ENCODE results near the gene NID1. TPM values are rescaled to one million over a fixed set of nuclear protein-coding genes. Genes with fewer than 3 reads are reported as not detected.

The NID1 gene
- total RNA-seq, 1 donor from 2014 or later, result 107 TPM

DNA sequence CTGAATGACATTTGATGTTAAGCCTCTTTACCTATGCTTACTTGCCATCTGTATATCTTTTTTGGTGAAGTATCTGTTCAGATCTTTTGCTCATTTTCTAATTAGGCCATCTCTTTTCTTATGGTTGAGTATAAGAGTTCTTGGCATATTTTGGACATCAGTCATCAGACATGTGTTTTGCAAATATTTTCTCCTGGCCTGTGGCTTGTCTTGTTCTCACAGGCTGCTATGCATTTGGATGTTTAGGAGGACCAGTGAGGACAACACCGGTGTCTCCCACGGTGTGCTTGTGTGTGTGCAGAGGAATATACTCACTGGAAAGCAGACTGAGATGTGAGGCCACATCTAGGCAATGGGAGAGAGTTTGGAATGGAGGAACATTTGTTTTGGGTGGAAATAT, 111.1 kb downstream of the NID1 start:
- Histone ChIP-seq H3K36me3 (ENCODE audit: control insufficient read depth in 3 of 3, insufficient read depth in 3 of 3, low read length in 3 of 3) (no peaks in the 10 kb centered on the region), H3K4me3 (ENCODE audit: low read length in 3 of 3) (no peak overlapping the region), H3K27ac (ENCODE audit: low read depth, low read length) (no peak overlapping the region), H3K9ac (ENCODE audit: low read depth in 1 of 3, low read length in 3 of 3) (no peak overlapping the region), H3K9me3 (ENCODE audit: control insufficient read depth in 3 of 3, low read length in 3 of 3) (no peaks in the 10 kb centered on the region), H3K27me3 (ENCODE audit: control insufficient read depth in 3 of 3, insufficient read depth in 3 of 3, low read length in 3 of 3) (no peaks in the 10 kb centered on the region), H3K4me1 (ENCODE audit: control insufficient read depth in 3 of 3, insufficient read depth in 3 of 3, low read length in 3 of 3) (no peaks in the 10 kb centered on the region)

DNA sequence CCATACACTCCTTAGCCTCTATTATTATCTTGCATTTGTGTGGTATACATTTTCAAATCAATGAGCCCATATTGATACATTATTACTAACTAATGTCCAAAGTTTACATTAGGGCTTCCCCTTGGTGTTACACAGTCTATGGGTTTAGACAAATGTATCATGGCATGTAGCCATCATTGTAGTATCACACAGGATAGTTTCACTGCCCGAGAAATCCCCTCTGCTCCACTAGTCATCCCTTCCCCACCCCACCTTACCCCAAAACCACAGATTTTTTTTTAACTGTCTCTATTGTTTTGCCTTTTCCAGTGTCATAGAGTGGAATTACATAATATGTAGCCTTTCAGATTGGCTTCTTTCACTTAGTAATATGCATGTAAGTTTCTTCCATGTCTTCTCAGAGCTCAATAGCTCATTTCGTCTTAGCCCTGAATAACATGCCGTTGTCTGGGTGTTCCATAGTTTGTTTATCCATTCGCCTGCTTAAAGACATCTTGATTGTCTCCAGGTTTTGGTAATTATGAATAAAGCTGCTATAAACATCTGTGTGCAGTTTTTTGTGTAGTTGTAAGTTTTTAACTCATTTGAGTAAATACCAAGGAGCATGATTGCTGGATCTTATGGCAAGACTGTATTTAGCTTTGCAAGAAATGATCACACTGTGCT, 111.8 kb downstream of the NID1 start:
- H3K4me1 ChIP-seq (ENCODE audit: control insufficient read depth in 3 of 3, insufficient read depth in 3 of 3, low read length in 3 of 3), result no peaks in the 10 kb centered on the region
- H3K9ac ChIP-seq (ENCODE audit: low read depth in 1 of 3, low read length in 3 of 3), result no peak overlapping the region
- no peaks in the 10 kb centered on the region for H3K36me3 ChIP-seq (ENCODE audit: control insufficient read depth in 3 of 3, insufficient read depth in 3 of 3, low read length in 3 of 3)
- no peak overlapping the region for H3K27ac ChIP-seq (ENCODE audit: low read depth, low read length)
- no peaks in the 10 kb centered on the region for H3K9me3 ChIP-seq (ENCODE audit: control insufficient read depth in 3 of 3, low read length in 3 of 3)
- H3K4me3 ChIP-seq (ENCODE audit: low read length in 3 of 3), result no peak overlapping the region
- H3K27me3 ChIP-seq (ENCODE audit: control insufficient read depth in 3 of 3, insufficient read depth in 3 of 3, low read length in 3 of 3), result no peaks in the 10 kb centered on the region

DNA sequence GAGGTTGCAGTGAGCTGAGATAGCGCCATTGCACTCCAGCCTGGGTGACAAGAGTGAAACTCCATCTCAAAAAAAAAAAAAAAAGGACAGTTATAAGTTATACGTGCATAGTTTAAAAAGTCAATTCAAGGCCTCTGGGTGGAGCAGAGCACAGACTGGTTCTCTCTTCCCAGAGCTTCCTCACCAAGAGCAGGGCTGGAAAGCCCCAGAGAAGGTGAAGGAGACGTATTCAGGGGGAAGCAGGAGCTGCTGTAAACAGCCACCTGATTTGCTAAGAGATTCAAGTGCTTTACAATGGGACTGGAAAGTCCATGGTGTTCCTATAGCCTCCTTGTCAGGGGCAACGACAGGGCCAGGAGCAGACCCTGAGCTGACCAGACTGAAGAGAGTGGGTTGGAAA, 113.2 kb downstream of the NID1 start:
- Histone ChIP-seq H3K27ac (ENCODE audit: low read depth, low read length) (no peak overlapping the region), H3K4me3 (ENCODE audit: low read length in 3 of 3) (no peak overlapping the region), H3K4me1 (ENCODE audit: control insufficient read depth in 3 of 3, insufficient read depth in 3 of 3, low read length in 3 of 3) (no peaks in the 10 kb centered on the region), H3K27me3 (ENCODE audit: control insufficient read depth in 3 of 3, insufficient read depth in 3 of 3, low read length in 3 of 3) (no peaks in the 10 kb centered on the region), H3K9me3 (ENCODE audit: control insufficient read depth in 3 of 3, low read length in 3 of 3) (no peaks in the 10 kb centered on the region), H3K36me3 (ENCODE audit: control insufficient read depth in 3 of 3, insufficient read depth in 3 of 3, low read length in 3 of 3) (no peaks in the 10 kb centered on the region), H3K9ac (ENCODE audit: low read depth in 1 of 3, low read length in 3 of 3) (no peak overlapping the region)

DNA sequence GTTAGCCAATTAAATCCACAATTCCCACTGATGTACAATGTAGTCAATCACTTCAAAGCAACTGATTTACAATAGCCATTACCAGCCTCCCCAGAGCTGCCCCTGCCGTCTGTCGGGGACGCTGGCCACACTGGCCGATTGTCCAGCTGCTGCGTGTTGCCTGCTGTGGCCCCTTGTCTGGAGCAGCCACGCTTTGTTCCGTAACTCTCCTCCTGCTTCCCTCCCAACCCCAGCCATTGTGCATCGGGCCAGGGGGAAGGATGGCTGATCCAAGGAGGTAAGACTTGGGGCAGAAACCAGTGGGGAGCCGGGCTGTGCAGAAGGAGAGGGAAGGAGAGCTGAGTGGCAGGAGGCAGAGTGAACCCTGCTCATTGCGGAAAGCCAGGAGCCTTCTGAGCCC, 114.6 kb downstream of the NID1 start:
- Histone ChIP-seq H3K9me3 (ENCODE audit: control insufficient read depth in 3 of 3, low read length in 3 of 3) (no peaks in the 10 kb centered on the region), H3K9ac (ENCODE audit: low read depth in 1 of 3, low read length in 3 of 3) (no peak overlapping the region), H3K4me3 (ENCODE audit: low read length in 3 of 3) (no peak overlapping the region), H3K27me3 (ENCODE audit: control insufficient read depth in 3 of 3, insufficient read depth in 3 of 3, low read length in 3 of 3) (no peaks in the 10 kb centered on the region), H3K4me1 (ENCODE audit: control insufficient read depth in 3 of 3, insufficient read depth in 3 of 3, low read length in 3 of 3) (no peaks in the 10 kb centered on the region), H3K36me3 (ENCODE audit: control insufficient read depth in 3 of 3, insufficient read depth in 3 of 3, low read length in 3 of 3) (no peaks in the 10 kb centered on the region), H3K27ac (ENCODE audit: low read depth, low read length) (no peak overlapping the region)

DNA sequence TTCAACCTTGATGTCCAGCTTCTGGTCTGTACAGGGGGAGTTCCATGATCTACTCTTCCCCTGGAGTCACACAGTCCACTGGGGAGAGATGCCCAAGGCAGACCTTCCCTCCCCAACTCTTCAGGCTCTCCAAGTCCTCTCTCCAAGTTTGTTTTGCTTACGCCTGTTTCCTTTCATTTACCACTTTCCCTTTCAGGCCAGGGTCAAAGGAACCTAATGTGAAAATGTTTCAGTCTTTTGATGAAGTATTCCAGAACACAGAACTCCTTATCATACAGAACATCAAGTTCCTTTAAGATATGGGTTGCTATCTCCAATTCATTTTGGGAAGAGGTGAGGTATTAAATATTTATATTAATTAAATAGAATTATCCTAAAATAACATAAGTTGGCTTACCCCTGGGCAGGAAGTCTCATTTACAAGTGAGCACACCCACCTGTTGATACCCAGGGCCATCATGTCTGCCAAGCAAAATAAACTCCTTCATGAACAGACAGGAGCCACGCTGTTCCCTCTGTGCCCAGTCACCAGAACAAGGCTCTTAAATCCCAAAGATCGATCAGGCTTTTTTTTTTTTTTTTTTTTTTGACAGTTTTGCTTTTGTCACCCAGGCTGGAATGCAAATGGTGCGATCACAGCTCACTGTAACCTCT, 116.0 kb downstream of the NID1 start:
- H3K36me3 ChIP-seq (ENCODE audit: control insufficient read depth in 3 of 3, insufficient read depth in 3 of 3, low read length in 3 of 3), result no peaks in the 10 kb centered on the region
- no peaks in the 10 kb centered on the region for H3K9me3 ChIP-seq (ENCODE audit: control insufficient read depth in 3 of 3, low read length in 3 of 3)
- H3K9ac ChIP-seq (ENCODE audit: low read depth in 1 of 3, low read length in 3 of 3), result no peak overlapping the region
- H3K27ac ChIP-seq (ENCODE audit: low read depth, low read length), result no peak overlapping the region
- peaks cover 0 to 2% (median 0%) of the 10 kb centered on the region in 3 donors for H3K4me1 ChIP-seq (ENCODE audit: control insufficient read depth in 3 of 3, insufficient read depth in 3 of 3, low read length in 3 of 3)
- no peaks in the 10 kb centered on the region for H3K27me3 ChIP-seq (ENCODE audit: control insufficient read depth in 3 of 3, insufficient read depth in 3 of 3, low read length in 3 of 3)
- no peak overlapping the region for H3K4me3 ChIP-seq (ENCODE audit: low read length in 3 of 3)

DNA sequence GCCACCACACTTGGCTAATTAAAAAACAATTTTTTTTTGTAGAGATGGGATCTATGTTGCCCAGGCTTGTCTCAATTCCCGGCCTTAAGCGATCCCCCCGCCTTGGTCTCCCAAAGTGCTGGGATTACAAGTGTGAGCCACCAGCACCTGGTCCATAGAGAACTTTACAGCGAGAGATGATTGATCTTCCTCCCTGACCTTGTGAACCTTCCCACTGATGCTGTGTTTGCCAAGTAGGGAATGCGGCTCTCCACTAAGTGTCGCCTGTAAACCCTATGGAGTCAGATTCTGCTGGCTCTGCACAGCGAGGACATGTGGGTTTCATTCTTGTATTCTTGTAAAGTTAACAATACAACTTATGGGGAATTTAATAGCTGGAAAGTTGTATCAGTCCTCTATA, 116.9 kb downstream of the NID1 start:
- Histone ChIP-seq H3K9ac (ENCODE audit: low read depth in 1 of 3, low read length in 3 of 3) (no peak overlapping the region), H3K4me3 (ENCODE audit: low read length in 3 of 3) (no peak overlapping the region), H3K9me3 (ENCODE audit: control insufficient read depth in 3 of 3, low read length in 3 of 3) (no peaks in the 10 kb centered on the region), H3K36me3 (ENCODE audit: control insufficient read depth in 3 of 3, insufficient read depth in 3 of 3, low read length in 3 of 3) (no peaks in the 10 kb centered on the region), H3K4me1 (ENCODE audit: control insufficient read depth in 3 of 3, insufficient read depth in 3 of 3, low read length in 3 of 3) (peaks cover 0 to 6% (median 2%) of the 10 kb centered on the region in 3 donors), H3K27me3 (ENCODE audit: control insufficient read depth in 3 of 3, insufficient read depth in 3 of 3, low read length in 3 of 3) (no peaks in the 10 kb centered on the region), H3K27ac (ENCODE audit: low read depth, low read length) (no peak overlapping the region)

DNA sequence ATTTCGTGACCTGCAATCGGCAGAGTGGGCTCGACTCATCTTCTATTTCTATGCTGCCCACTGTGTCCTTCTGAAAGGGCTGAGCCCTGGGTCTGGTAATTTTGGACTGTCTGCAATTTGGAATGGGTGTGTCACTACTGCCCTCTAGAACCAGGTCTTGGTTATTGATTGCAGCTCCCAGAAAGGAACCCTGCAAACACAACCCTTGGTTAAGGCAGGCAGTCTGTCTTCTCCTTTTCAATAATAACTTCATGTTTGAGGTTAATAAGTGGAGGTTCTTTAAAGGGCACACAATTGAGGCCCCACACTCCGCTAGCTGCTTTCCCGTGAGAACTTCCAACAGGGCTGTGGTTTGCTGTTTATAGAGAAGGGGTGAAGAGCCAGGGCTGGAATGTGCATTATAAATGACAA, 118.3 kb downstream of the NID1 start:
- Histone ChIP-seq H3K4me3 (ENCODE audit: low read length in 3 of 3) (no peak overlapping the region), H3K9ac (ENCODE audit: low read depth in 1 of 3, low read length in 3 of 3) (no peak overlapping the region), H3K36me3 (ENCODE audit: control insufficient read depth in 3 of 3, insufficient read depth in 3 of 3, low read length in 3 of 3) (no peaks in the 10 kb centered on the region), H3K4me1 (ENCODE audit: control insufficient read depth in 3 of 3, insufficient read depth in 3 of 3, low read length in 3 of 3) (peaks cover 0 to 6% (median 2%) of the 10 kb centered on the region in 3 donors), H3K9me3 (ENCODE audit: control insufficient read depth in 3 of 3, low read length in 3 of 3) (no peaks in the 10 kb centered on the region), H3K27ac (ENCODE audit: low read depth, low read length) (no peak overlapping the region), H3K27me3 (ENCODE audit: control insufficient read depth in 3 of 3, insufficient read depth in 3 of 3, low read length in 3 of 3) (no peaks in the 10 kb centered on the region)

DNA sequence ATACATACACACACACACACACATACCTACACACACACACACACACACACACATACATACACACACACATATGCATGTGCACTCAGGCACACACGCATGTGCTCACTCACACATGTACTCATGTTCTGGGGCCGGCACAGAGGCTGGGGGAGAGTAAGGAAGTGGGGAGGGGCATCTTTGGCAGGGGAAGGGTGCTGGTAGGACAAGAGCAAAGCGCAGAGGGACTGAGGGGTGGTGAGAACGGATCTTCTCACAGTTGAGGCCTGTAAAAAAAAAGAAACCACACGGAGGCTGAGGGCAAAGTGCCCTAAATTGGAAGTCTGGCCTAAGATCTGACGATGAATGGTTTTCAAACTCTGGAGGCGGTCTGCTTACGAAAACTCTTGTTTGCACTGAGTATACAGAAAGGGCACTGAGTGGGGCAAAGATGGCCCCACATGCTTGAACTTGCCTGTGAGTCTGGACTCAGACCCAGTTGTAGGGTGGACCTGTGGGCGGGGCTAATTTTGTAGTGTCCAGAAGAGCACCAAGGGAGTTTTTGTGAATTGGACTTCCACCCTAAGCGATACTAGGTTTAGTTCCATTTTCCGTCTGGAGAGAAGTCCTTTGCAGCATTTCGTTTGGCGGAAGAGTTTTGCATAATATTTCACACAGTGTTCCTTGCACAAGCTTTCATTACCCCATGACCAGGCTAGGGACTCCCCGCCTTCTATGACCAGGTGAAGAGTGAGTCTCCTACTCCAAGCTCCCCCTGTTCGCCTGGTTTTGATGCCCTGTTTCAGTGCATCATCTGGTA, 118.9 kb downstream of the NID1 start:
- no peak overlapping the region for H3K27ac ChIP-seq (ENCODE audit: low read depth, low read length)

DNA sequence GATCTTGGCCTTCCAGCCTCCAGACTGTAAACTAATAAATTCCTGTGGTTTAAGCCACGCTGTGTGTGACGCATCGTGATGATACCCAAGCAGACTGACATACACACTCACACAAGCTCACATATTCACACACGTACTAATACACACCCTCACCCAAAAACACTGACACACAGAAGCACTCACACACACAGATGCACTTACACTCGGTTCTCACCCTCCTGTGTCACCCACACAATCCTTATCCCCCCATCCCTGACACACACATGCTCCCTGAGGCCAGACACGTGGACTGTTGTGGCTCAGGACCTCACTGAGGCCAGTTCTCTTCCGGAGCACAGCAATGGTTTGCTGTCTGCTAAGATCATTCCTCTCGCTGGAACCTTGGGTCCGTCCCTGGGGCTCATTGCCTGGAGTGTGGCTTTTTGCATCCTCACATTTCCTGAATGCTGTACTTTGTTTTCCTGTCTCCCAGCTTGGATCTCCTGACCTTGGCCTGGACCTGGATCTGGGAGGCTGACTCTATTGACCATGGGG, 121.2 kb downstream of the NID1 start:
- H3K27ac ChIP-seq (ENCODE audit: low read depth, low read length), result no peak overlapping the region

More for the DNA sequence above, 118.9 kb downstream of the NID1 start:
- Histone ChIP-seq H3K4me3 (ENCODE audit: low read length in 3 of 3) (no peak overlapping the region), H3K27me3 (ENCODE audit: control insufficient read depth in 3 of 3, insufficient read depth in 3 of 3, low read length in 3 of 3) (no peaks in the 10 kb centered on the region), H3K9me3 (ENCODE audit: control insufficient read depth in 3 of 3, low read length in 3 of 3) (no peaks in the 10 kb centered on the region), H3K9ac (ENCODE audit: low read depth in 1 of 3, low read length in 3 of 3) (no peak overlapping the region), H3K4me1 (ENCODE audit: control insufficient read depth in 3 of 3, insufficient read depth in 3 of 3, low read length in 3 of 3) (peaks cover 0 to 6% (median 2%) of the 10 kb centered on the region in 3 donors), H3K36me3 (ENCODE audit: control insufficient read depth in 3 of 3, insufficient read depth in 3 of 3, low read length in 3 of 3) (no peaks in the 10 kb centered on the region)

More for the DNA sequence above, 121.2 kb downstream of the NID1 start:
- H3K9ac ChIP-seq (ENCODE audit: low read depth in 1 of 3, low read length in 3 of 3), result no peak overlapping the region
- H3K4me1 ChIP-seq (ENCODE audit: control insufficient read depth in 3 of 3, insufficient read depth in 3 of 3, low read length in 3 of 3), result peaks cover 0 to 6% (median 2%) of the 10 kb centered on the region in 3 donors
- H3K4me3 ChIP-seq (ENCODE audit: low read length in 3 of 3), result no peak overlapping the region
- H3K9me3 ChIP-seq (ENCODE audit: control insufficient read depth in 3 of 3, low read length in 3 of 3), result no peaks in the 10 kb centered on the region
- no peaks in the 10 kb centered on the region for H3K36me3 ChIP-seq (ENCODE audit: control insufficient read depth in 3 of 3, insufficient read depth in 3 of 3, low read length in 3 of 3)
- no peaks in the 10 kb centered on the region for H3K27me3 ChIP-seq (ENCODE audit: control insufficient read depth in 3 of 3, insufficient read depth in 3 of 3, low read length in 3 of 3)
